Body of pancreas (tissue), 4 donors: ENCODE data around the gene NEB. TPM values are rescaled to one million over a fixed set of nuclear protein-coding genes. Genes with fewer than 3 reads are reported as not detected.

Experiments
- ATAC-seq: fragments of 150-250 bp; one replicate; pipeline ENCODE4 v1.9.1; 2016
- DNase-seq, 4 donors: peaks; one replicate each; pipeline ENCODE4 v3.0.0-alpha.2; 2019
- H3K27ac ChIP-seq, 4 donors: fragments of 200-600 bp; sonication (generic); 1 replicate in 3 of 4; 2 replicates in 1 of 4; pipeline versions ENCODE4 v1.5.1 to v1.6.1; 2016 to 2019; ENCODE audit warnings: mild to moderate bottlenecking in 1 of 4, mixed read lengths in 1 of 4, moderate library complexity in 1 of 4
- H3K27me3 ChIP-seq, 2 donors: fragments of 200-600 bp; sonication (generic); one replicate each; pipeline ENCODE4 v1.6.0; 2016; ENCODE audit warnings: mild to moderate bottlenecking in 1 of 2
- H3K36me3 ChIP-seq, 2 donors: fragments of 200-600 bp; sonication (generic); replicated peaks in 1 of 2; 2 replicates each; pipeline ENCODE4 v1.5.1; 2016; ENCODE audit warnings: low read depth in 2 of 2; ENCODE audit not compliant: insufficient read depth in 1 of 2
- H3K4me1 ChIP-seq: fragments of 200-600 bp; sonication (generic); one replicate; pipeline ENCODE4 v1.6.0; 2016
- H3K4me3 ChIP-seq, 2 donors: fragments of 200-600 bp; sonication (generic); 1 replicate in 1 of 2; 2 replicates in 1 of 2; pipeline ENCODE4 v1.5.1; 2016 to 2019
- H3K9me3 ChIP-seq, 3 donors: fragments of 200-600 bp; sonication (generic); 1 replicate in 2 of 3; 2 replicates in 1 of 3; pipeline ENCODE4 v1.5.1; 2016
- POLR2A ChIP-seq, 3 donors: fragments of 450-650 bp; IDR thresholded peaks; one replicate each; pipeline ENCODE4 v1.6.1; 2016; ENCODE audit warnings: antibody characterized with exemption in 3 of 3, mild to moderate bottlenecking in 2 of 3
- WGBS, 2 donors: methylation state at CpG; one replicate each; pipeline ENCODE4 v1.1.5; 2017; 5-methylcytosine and 5-hydroxymethylcytosine counted together
- intact Hi-C: fragments of 100-400 bp; cut with DNase I; formaldehyde crosslinking; loops from one replicate; pipeline ENCODE4 v1.15.1; 2023
- total RNA-seq, 2 donors: library from RNA; depleted of rRNA; stranded (reverse); fragments of >200 nt; gene quantifications; one replicate each; pipeline ENCODE4 v1.1.0, GENCODE V29; 2016
- TF ChIP-seq, protein P1 (sequence below), 7 experiments: fragments of 450-650 bp in 4 of 7; fragments of 200-600 bp in 3 of 7; sonication (generic) in 3 of 7; IDR thresholded peaks; one replicate each; pipeline ENCODE4 v1.5.1; 2016 to 2019; ENCODE audit warnings: antibody characterized with exemption in 7 of 7

Gene NEB
- total RNA-seq, 2 donors from 2014 or later, result 2.3 to 3.9 TPM

DNA sequence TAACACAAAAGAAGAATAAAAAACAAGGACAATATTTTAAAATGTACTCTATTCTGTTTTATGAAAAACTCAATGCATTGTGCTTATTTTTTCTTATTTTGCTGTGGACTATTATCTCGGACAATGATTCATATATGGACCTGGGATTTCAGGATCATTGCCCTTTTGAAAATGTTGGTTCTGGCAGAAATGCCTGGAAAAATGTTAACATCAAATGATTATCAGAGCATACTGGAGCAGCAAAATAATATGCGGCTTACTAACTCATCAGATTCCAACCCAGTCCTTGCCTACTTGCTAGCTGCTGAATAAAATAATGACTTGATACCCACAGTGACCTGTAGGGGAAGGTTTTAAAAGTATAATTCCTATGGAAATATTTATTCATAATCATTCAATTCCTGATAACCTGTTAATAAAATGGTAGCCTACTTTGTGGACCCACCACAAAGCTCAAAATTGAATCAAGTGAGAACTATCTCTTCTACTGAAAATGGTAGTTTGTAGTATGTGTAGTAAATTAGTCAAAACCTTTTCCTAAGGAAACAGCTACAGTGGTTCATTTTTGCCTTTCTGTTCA is 117.4 kb downstream of the NEB start:
- Histone ChIP-seq H3K27ac (no peak overlapping the region), H3K4me3 (no peak overlapping the region), H3K27me3 (no peaks in the 10 kb centered on the region), H3K36me3 (no peaks in the 10 kb centered on the region), H3K4me1 (no peaks in the 10 kb centered on the region), H3K9me3 (no peaks in the 10 kb centered on the region)
- no peak for ATAC-seq
- intact Hi-C loops, result no loop called here
- 90% methylated on average over 2 of the region's 2 CpGs for WGBS, 2 donors
- no peak for DNase-seq
- TF ChIP-seq, protein P1, sequence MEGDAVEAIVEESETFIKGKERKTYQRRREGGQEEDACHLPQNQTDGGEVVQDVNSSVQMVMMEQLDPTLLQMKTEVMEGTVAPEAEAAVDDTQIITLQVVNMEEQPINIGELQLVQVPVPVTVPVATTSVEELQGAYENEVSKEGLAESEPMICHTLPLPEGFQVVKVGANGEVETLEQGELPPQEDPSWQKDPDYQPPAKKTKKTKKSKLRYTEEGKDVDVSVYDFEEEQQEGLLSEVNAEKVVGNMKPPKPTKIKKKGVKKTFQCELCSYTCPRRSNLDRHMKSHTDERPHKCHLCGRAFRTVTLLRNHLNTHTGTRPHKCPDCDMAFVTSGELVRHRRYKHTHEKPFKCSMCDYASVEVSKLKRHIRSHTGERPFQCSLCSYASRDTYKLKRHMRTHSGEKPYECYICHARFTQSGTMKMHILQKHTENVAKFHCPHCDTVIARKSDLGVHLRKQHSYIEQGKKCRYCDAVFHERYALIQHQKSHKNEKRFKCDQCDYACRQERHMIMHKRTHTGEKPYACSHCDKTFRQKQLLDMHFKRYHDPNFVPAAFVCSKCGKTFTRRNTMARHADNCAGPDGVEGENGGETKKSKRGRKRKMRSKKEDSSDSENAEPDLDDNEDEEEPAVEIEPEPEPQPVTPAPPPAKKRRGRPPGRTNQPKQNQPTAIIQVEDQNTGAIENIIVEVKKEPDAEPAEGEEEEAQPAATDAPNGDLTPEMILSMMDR (IDR thresholded peaks at IDR 0.05), result no peak
- no peak for TF ChIP-seq POLR2A (IDR thresholded peaks at IDR 0.05)

DNA sequence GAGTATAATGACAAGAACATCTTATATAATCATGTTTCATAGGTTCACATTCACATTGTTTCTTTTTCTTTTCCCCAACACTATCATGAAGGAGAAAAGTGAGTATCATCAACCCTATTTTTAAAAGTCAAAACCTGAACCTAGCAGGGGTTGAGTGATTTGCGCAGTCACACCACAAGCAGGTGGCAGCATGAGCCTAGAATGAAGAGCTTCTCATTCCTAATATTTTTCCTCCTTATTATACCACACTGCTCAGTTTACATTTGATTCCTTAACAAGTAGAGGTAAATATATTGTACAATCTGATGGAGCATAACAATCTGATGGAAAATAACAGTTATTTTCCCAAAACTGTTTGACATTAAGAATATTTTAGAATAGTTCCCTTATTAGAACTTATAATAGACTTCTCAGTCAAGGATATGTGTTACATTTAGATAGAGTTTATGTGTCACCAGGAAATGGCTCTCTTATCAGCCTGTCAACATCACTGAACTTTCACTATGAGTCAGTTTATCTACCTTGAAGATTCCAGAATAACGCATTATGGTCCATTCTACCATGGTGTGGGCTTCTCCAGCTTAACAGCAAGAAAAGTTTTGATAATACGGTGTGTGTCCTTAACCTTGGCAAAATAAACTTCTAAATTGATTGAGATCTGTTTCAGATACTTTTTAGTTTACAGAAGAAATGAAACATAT is 119.5 kb downstream of the NEB start:
- Histone ChIP-seq H3K4me3 (no peak overlapping the region), H3K27ac (no peak overlapping the region), H3K4me1 (no peaks in the 10 kb centered on the region), H3K36me3 (no peaks in the 10 kb centered on the region), H3K27me3 (no peaks in the 10 kb centered on the region), H3K9me3 (no peaks in the 10 kb centered on the region)
- intact Hi-C loops, result no loop called here
- TF ChIP-seq POLR2A (IDR thresholded peaks at IDR 0.05), result no peak
- TF ChIP-seq, protein P1 (IDR thresholded peaks at IDR 0.05), result peak in 1 of 7 experiments; percentile 21
- ATAC-seq (no peak), DNase-seq (no peak)
- WGBS, 2 donors, result 67 to 79% methylated on average over 3 of the region's 3 CpGs

DNA sequence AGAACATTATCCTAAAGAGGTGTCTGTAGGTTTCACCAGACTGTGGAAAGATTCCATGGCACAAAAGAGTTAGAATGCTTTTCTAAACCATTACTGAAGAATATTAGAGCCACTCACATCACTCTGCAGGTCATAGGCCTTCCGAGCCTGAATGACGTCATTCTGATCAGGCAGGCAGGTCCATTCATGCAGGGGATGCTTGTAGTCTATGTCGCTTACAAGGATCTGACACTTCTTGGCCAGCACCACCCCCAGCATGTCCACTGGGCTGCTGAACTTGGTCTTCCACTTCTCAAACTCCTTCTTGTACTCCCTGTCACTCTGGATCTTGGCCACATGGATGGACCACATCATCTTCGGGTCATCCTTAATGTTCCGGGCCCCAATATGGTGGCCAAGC is 120.1 kb downstream of the NEB start:
- TF ChIP-seq POLR2A (IDR thresholded peaks at IDR 0.05), result no peak
- TF ChIP-seq, protein P1 (IDR thresholded peaks at IDR 0.05), result no peak
- Histone ChIP-seq H3K27me3 (no peaks in the 10 kb centered on the region), H3K27ac (no peak overlapping the region), H3K4me3 (no peak overlapping the region), H3K4me1 (no peaks in the 10 kb centered on the region), H3K9me3 (no peaks in the 10 kb centered on the region), H3K36me3 (no peaks in the 10 kb centered on the region)
- intact Hi-C loops, result no loop called here
- WGBS, 2 donors, result 77 to 79% methylated on average over 5 of the region's 5 CpGs
- DNase-seq (no peak), ATAC-seq (no peak)

DNA sequence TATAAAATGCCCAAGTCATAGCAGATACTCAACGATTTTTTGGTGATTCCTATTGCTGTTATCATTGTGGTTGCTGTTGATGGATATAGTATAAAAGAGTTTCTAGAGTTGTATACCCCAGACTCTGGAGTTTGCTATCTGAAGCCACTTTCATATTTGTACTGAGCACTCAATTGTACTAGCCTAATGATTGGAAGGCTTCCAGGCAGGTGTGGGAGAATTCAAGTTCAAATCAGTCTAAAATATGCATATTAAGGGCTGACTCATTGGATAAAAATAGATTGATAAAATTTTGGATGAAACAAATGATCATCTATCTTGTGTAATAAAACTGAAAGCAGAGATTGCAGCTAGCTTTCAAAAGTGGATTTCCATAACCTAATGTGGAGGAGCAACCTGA is 122.9 kb downstream of the NEB start:
- no peak overlapping the region for H3K27ac ChIP-seq
- 15 to 34% methylated on average over 1 of the region's 1 CpG for WGBS, 2 donors
- no peaks in the 10 kb centered on the region for H3K27me3 ChIP-seq
- no peaks in the 10 kb centered on the region for H3K9me3 ChIP-seq
- H3K36me3 ChIP-seq, result no peaks in the 10 kb centered on the region
- DNase-seq (no peak), ATAC-seq (no peak)
- TF ChIP-seq, protein P1 (IDR thresholded peaks at IDR 0.05), result no peak
- TF ChIP-seq POLR2A (IDR thresholded peaks at IDR 0.05), result no peak
- H3K4me1 ChIP-seq, result no peaks in the 10 kb centered on the region
- intact Hi-C loops, result no loop called here
- H3K4me3 ChIP-seq, result no peak overlapping the region

DNA sequence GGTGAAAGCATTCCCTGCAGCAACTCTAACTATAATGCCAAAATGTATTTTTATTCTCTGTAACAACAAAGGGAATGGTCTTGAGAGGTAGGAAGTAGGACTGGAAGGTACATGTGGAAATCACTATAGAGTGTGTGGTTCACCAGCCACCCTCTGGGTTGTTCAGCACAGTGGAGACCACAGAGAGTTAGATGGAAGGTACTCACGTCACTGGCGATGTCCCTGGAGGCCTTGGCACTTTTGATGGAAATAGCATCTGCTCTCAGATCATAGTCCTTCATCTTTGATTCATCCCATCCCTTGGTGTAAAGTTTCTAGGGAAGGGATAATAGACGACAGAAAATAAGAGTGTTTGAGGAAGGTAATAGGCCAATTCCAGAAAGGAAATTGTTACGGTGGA is 124.0 kb downstream of the NEB start:
- no peak for DNase-seq
- Histone ChIP-seq H3K4me3 (no peak overlapping the region), H3K27ac (no peak overlapping the region), H3K4me1 (no peaks in the 10 kb centered on the region), H3K27me3 (no peaks in the 10 kb centered on the region), H3K36me3 (no peaks in the 10 kb centered on the region), H3K9me3 (no peaks in the 10 kb centered on the region)
- 84 to 88% methylated on average over 4 of the region's 4 CpGs for WGBS, 2 donors
- TF ChIP-seq, protein P1 (IDR thresholded peaks at IDR 0.05), result no peak
- no peak for TF ChIP-seq POLR2A (IDR thresholded peaks at IDR 0.05)
- intact Hi-C loops, result no loop called here
- no peak for ATAC-seq
